HepG2 (cell line): ENCODE measurements around the gene ROMO1. TPM values are rescaled to one million over a fixed set of nuclear protein-coding genes. Genes with fewer than 3 reads are reported as not detected.

Experiments used
- AGO2 ChIP-seq: fragments of 200-400 bp; formaldehyde crosslinking; optimal IDR thresholded peaks from 2 replicates; pipeline ENCODE3; 2017; ENCODE audit warnings: mild to moderate bottlenecking, low read depth, low read length, moderate library complexity
- AKNA ChIP-seq: sonication (generic); formaldehyde crosslinking; IDR thresholded peaks from 2 replicates; pipeline ENCODE4 v1.4.0; 2020; ENCODE audit warnings: missing genetic modification reagents, borderline replicate concordance
- EP300 ChIP-seq, 3 experiments: sonication (generic) in 1 of 3; formaldehyde crosslinking in 1 of 3; IDR thresholded peaks; 2 replicates each; pipeline versions ENCODE4 v1.5.1 to v1.6.1; 2011 to 2020; ENCODE audit warnings: low read depth in 2 of 3, low read length in 2 of 3, borderline replicate concordance in 1 of 3, improper control_type of control experiment in 1 of 3, mild to moderate bottlenecking in 1 of 3, missing genetic modification reagents in 1 of 3, moderate library complexity in 1 of 3
- FOXA3 ChIP-seq: IDR thresholded peaks from 2 replicates; pipeline ENCODE4 v1.6.1; 2016; ENCODE audit warnings: missing genetic modification reagents, missing compliant biosample characterization
- HDAC6 ChIP-seq: fragments of 200-600 bp; sonication (generic); IDR thresholded peaks from 2 replicates; pipeline ENCODE4 v1.7.0; 2017; ENCODE audit warnings: mild to moderate bottlenecking, antibody characterized with exemption, low read length, low read depth
- HMG20B ChIP-seq: conservative IDR thresholded peaks from 2 replicates; pipeline ENCODE4 v1.6.1; 2016; ENCODE audit warnings: missing genetic modification reagents, missing compliant biosample characterization
- JARID2 ChIP-seq: sonication (generic); formaldehyde crosslinking; IDR thresholded peaks from 2 replicates; pipeline ENCODE4 v1.8.1; 2023; ENCODE audit warnings: missing genetic modification reagents, inconsistent platforms; ENCODE audit not compliant: insufficient replicate concordance
- KDM6A ChIP-seq: IDR thresholded peaks from 2 replicates; pipeline ENCODE4 v1.6.1; 2016; ENCODE audit warnings: low read depth
- MAFK ChIP-seq, 2 experiments: IDR thresholded peaks in 1 of 2; conservative IDR thresholded peaks in 1 of 2; 2 replicates each; pipeline ENCODE4 v1.6.1; 2011; ENCODE audit warnings: improper control_type of control experiment in 2 of 2, low read length in 2 of 2
- MYC ChIP-seq: sonication (generic); formaldehyde crosslinking; IDR thresholded peaks from 2 replicates; pipeline ENCODE4 v1.9.0; 2021; ENCODE audit warnings: missing genetic modification reagents, borderline replicate concordance
- NFYB ChIP-seq: sonication (generic); formaldehyde crosslinking; IDR thresholded peaks from 2 replicates; pipeline ENCODE4 v1.4.0; 2020; ENCODE audit warnings: missing genetic modification reagents
- NR2F6 ChIP-seq, 2 experiments: IDR thresholded peaks; 2 replicates each; pipeline ENCODE4 v1.6.1; 2016; ENCODE audit warnings: antibody characterized with exemption in 1 of 2, mild to moderate bottlenecking in 1 of 2
- TCF7 ChIP-seq: sonication (generic); IDR thresholded peaks from 2 replicates; pipeline ENCODE4 v1.6.1; 2016; ENCODE audit warnings: antibody characterized with exemption, low read depth
- ZNF263 ChIP-seq: sonication (generic); formaldehyde crosslinking; IDR thresholded peaks from 2 replicates; pipeline ENCODE4 v1.4.0; 2020; ENCODE audit warnings: missing genetic modification reagents
- ZNF275 ChIP-seq: sonication (generic); formaldehyde crosslinking; IDR thresholded peaks from 2 replicates; pipeline ENCODE4 v1.8.0; 2022; ENCODE audit warnings: missing genetic modification reagents, mild to moderate bottlenecking, inconsistent platforms, borderline replicate concordance
- ZNF276 ChIP-seq: sonication (generic); formaldehyde crosslinking; IDR thresholded peaks from 2 replicates; pipeline ENCODE4 v1.4.0; 2020; ENCODE audit warnings: mild to moderate bottlenecking, low read depth, missing genetic modification reagents
- ZNF547 ChIP-seq: sonication (generic); formaldehyde crosslinking; IDR thresholded peaks from 2 replicates; pipeline ENCODE4 v1.5.1; 2020; ENCODE audit warnings: mild to moderate bottlenecking, missing genetic modification reagents
- ZNF639 ChIP-seq: conservative IDR thresholded peaks from 2 replicates; pipeline ENCODE4 v1.6.1; 2018; ENCODE audit warnings: missing genetic modification reagents
- ZSCAN25 ChIP-seq: sonication (generic); formaldehyde crosslinking; IDR thresholded peaks from 2 replicates; pipeline ENCODE4 v1.8.0; 2022; ENCODE audit warnings: mild to moderate bottlenecking, missing genetic modification reagents
- polyA plus RNA-seq, 8 experiments: library from polyadenylated mRNA; depleted of rRNA in 3 of 8; stranded (reverse) in 7 of 8; unstranded in 1 of 8; fragments of >200 nt; fragmentation: Illumina TruSeq in 4 of 8; extraction: Trizol in 4 of 8; gene quantifications; 2 replicates each; pipeline versions ENCODE4 v1.2.1 to v1.2.3, GENCODE V29; 2011 to 2016; ENCODE audit warnings: low read depth in 4 of 8, missing spikeins in 1 of 8, mixed read lengths in 1 of 8; ENCODE audit not compliant: insufficient read depth in 1 of 8
- total RNA-seq, 5 experiments: library from RNA; depleted of rRNA; stranded (reverse); fragments of >200 nt; fragmentation: Illumina TruSeq; extraction: Trizol; gene quantifications; 2 replicates each; pipeline ENCODE4 v1.2.3, GENCODE V29; 2016; ENCODE audit warnings: low read depth in 1 of 5

ROMO1 gene
- total and polyA plus RNA-seq, 2 of the 13 experiments (the other 11 are each of a cell fraction or from before 2014, with no cell fraction given): 636 to 755 TPM

GRCh38 chr20:35664466-35665206 is 34.6 kb upstream of the ROMO1 start, which contains the start of the genes CPNE1 and RBM12 (continued):
- TF ChIP-seq AKNA (CRISPR knock-in tag) (peak; percentile 82; the same call in 1 of the 2 replicates), JARID2 (CRISPR knock-in tag) (peak; percentile 97), ZSCAN25 (CRISPR knock-in tag) (peak; percentile 75; the same call in 1 of the 2 replicates), HMG20B (no peak), NR2F6 (IDR thresholded peaks at IDR 0.05) (no peak), NR2F6 (CRISPR knock-in tag; IDR thresholded peaks at IDR 0.05) (peak; percentile 75; the same call in 1 of the 2 replicates), EP300 (IDR thresholded peaks at IDR 0.05; ENCODE audit: low read depth in 2 of 2, low read length in 2 of 2) (no peak; a peak in 1 of 4 replicates), EP300 (CRISPR knock-in tag; IDR thresholded peaks at IDR 0.05; ENCODE audit: borderline replicate concordance) (0 out of 2 replicates have a peak, but pooled peaks have one; percentile 8), ZNF547 (peak; percentile 98), MAFK (conservative IDR thresholded peaks at IDR 0.05 in 1 of 2, IDR thresholded peaks at IDR 0.05 in 1 of 2; ENCODE audit: low read length in 2 of 2) (peak; percentile 28 to 51; a peak in 3 of 4 replicates), HDAC6 (no peak), KDM6A (no peak), TCF7 (no peak), ZNF639 (CRISPR knock-in tag) (peak; percentile 58; the same call in 1 of the 2 replicates), NFYB (CRISPR knock-in tag) (peak; percentile 53), ZNF275 (CRISPR knock-in tag) (peak; percentile 74; the same call in 1 of the 2 replicates), ZNF263 (CRISPR knock-in tag) (peak; percentile 64), ZNF276 (CRISPR knock-in tag) (peak; percentile 93), AGO2 (peak; percentile 98), MYC (CRISPR knock-in tag) (peak; percentile 98), FOXA3 (CRISPR knock-in tag) (peak; percentile 63; the same call in 1 of the 2 replicates)
